Pancreas (tissue), 8 donors: Measurements from ENCODE around the gene BYSL. TPM values are rescaled to one million over a fixed set of nuclear protein-coding genes. Genes with fewer than 3 reads are reported as not detected.

Source experiments
- polyA plus RNA-seq, 2 donors: library from polyadenylated mRNA; stranded (reverse); fragments of 200-250 nt; gene quantifications; one replicate each; pipeline ENCODE4 v1.2.3, GENCODE V29; 2013
- total RNA-seq, 6 donors: library from RNA; stranded (reverse); fragmentation: NEBNext Ultra II Directional in 4 of 6; extraction: Animal tissue kit (Norgen Biotek cat#: 25700) in 4 of 6; gene quantifications; one replicate each; pipeline versions ENCODE4 v1.2.1 to v1.2.4, GENCODE V29; 2021 to 2023
- donor health status: healthy with polysubstance abuse.
- donor health status: DM: no; HTN: no; CAD: no; lungs with moderate emphysema.
- donor health status: DM: no; HTN: no; CAD: no.
- donor health status: Bipolar disorder and iron deficiency.
- donor health status: DM: yes; HTN: yes; CAD: no.
- donor health status: DM: no; HTN: no; CAD: no.
- donor health status: DM: no; HTN: no; CAD: no.
- donor health status: DM: yes; HTN: yes; CAD: no.

Gene BYSL
- total and polyA plus RNA-seq, 8 donors, result 4.7 to 18.6 (median 9.7) TPM

Other genes with a start within 250 kb of the BYSL start
- 10 to 100 TPM in 3 of 6 donors, 1 to 10 TPM in 3; 6.5 to 16.2 (median 10.1) TPM for gene TFEB, start 185.9 kb upstream of the BYSL start, total RNA-seq
- gene TFEB, start 185.9 kb upstream of the BYSL start, polyA plus RNA-seq, result 10 to 100 TPM; 27.4 to 49.4 TPM
- gene PGC, start 174.1 kb upstream of the BYSL start, total RNA-seq, result 10 to 100 TPM in 1 of 6 donors, 1 to 10 TPM in 5; 1.0 to 24.4 (median 3.2) TPM
- gene PGC, start 174.1 kb upstream of the BYSL start, polyA plus RNA-seq, result 10 to 100 TPM in 1 of 2 donors, 1 to 10 TPM in 1; 1.5 to 33.6 TPM
- gene FRS3, start 141.6 kb upstream of the BYSL start, total RNA-seq, result 1 to 10 TPM; 2.1 to 5.2 (median 2.7) TPM
- 1 to 10 TPM; 6.6 to 7.8 TPM for gene FRS3, start 141.6 kb upstream of the BYSL start, polyA plus RNA-seq
- 1 to 10 TPM in 4 of 6 donors, under 1 TPM in 2; 0.88 to 5.7 (median 1.3) TPM for gene PRICKLE4, start 140.7 kb upstream of the BYSL start, total RNA-seq
- gene PRICKLE4, start 140.7 kb upstream of the BYSL start, polyA plus RNA-seq, result 1 to 10 TPM; 2.6 to 2.7 TPM
- 10 to 100 TPM; 48.6 to 86.2 (median 66.8) TPM for gene TOMM6, start 133.8 kb upstream of the BYSL start, total RNA-seq
- gene TOMM6, start 133.8 kb upstream of the BYSL start, polyA plus RNA-seq, result 100 to 1,000 TPM; 123 to 196 TPM
- gene USP49, start 26.1 kb upstream of the BYSL start, total RNA-seq, result 1 to 10 TPM in 5 of 6 donors, under 1 TPM in 1; 0.98 to 2.4 (median 1.4) TPM
- 1 to 10 TPM; 1.5 TPM for gene USP49, start 26.1 kb upstream of the BYSL start, polyA plus RNA-seq
- 10 to 100 TPM in 1 of 6 donors, 1 to 10 TPM in 5; 5.8 to 13.1 (median 8.7) TPM for gene MED20, start 360 bp upstream of the BYSL start, total RNA-seq
- 1 to 10 TPM; 5.3 to 9.3 TPM for gene MED20, start 360 bp upstream of the BYSL start, polyA plus RNA-seq
- 10 to 100 TPM; 14.2 to 41.3 (median 20.8) TPM for gene CCND3, start 20.3 kb downstream of the BYSL start, total RNA-seq
- 10 to 100 TPM; 32.5 to 56.6 TPM for gene CCND3, start 20.3 kb downstream of the BYSL start, polyA plus RNA-seq
- 10 to 100 TPM in 3 of 6 donors, 1 to 10 TPM in 3; 7.5 to 16.8 (median 9.8) TPM for gene TAF8, start 129.0 kb downstream of the BYSL start, total RNA-seq
- 1 to 10 TPM; 4.8 to 7.8 TPM for gene TAF8, start 129.0 kb downstream of the BYSL start, polyA plus RNA-seq
- gene C6orf132, start 221.1 kb downstream of the BYSL start, total RNA-seq, result 10 to 100 TPM; 10.5 to 21.6 (median 15.6) TPM
- 10 to 100 TPM in 1 of 2 donors, 1 to 10 TPM in 1; 6.1 to 16.7 TPM for gene C6orf132, start 221.1 kb downstream of the BYSL start, polyA plus RNA-seq